H1 (cell line): ENCODE measurements around the gene YTHDC2. TPM values are rescaled to one million over a fixed set of nuclear protein-coding genes. Genes with fewer than 3 reads are reported as not detected.

ENCODE experiments used
- ATF3 ChIP-seq: IDR thresholded peaks from 2 replicates; pipeline ENCODE4 v1.6.1; 2011; ENCODE audit warnings: low read depth, mild to moderate bottlenecking, low read length; ENCODE audit not compliant: insufficient read depth
- CHD7 ChIP-seq: fragments of 300-600 bp; sonication (generic); IDR thresholded peaks from 2 replicates; pipeline ENCODE4 v1.7.1; 2012; ENCODE audit warnings: low read length, moderate library complexity, mild to moderate bottlenecking, inconsistent platforms; ENCODE audit not compliant: insufficient replicate concordance
- CTCF ChIP-seq, 3 experiments: IDR thresholded peaks; 1 replicate in 2 of 3; 2 replicates in 1 of 3; pipeline versions ENCODE4 v1.5.1 to v1.6.1; 2011; ENCODE audit warnings: low read length in 3 of 3, mild to moderate bottlenecking in 3 of 3, inconsistent platforms in 2 of 3, low read depth in 1 of 3, moderate library complexity in 1 of 3; ENCODE audit not compliant: insufficient read depth in 1 of 3; ENCODE audit errors: control extremely low read depth in 1 of 3
- EGR1 ChIP-seq: IDR thresholded peaks from 2 replicates; pipeline ENCODE4 v1.6.1; 2011; ENCODE audit warnings: low read depth, low read length, borderline replicate concordance
- JUN ChIP-seq: IDR thresholded peaks from 2 replicates; pipeline ENCODE4 v1.6.1; 2011; ENCODE audit warnings: low read depth, mild to moderate bottlenecking, improper control_type of control experiment, low read length
- POLR2AphosphoS5 ChIP-seq: IDR thresholded peaks from 2 replicates; pipeline ENCODE4 v1.6.1; 2011; ENCODE audit warnings: low read depth, low read length
- RFX5 ChIP-seq: IDR thresholded peaks from 2 replicates; pipeline ENCODE4 v1.6.1; 2011; ENCODE audit warnings: low read depth, low read length, improper control_type of control experiment, borderline replicate concordance
- TAF1 ChIP-seq: IDR thresholded peaks from 2 replicates; pipeline ENCODE4 v1.6.1; 2011; ENCODE audit warnings: mild to moderate bottlenecking, low read depth, low read length
- TBP ChIP-seq: IDR thresholded peaks from 2 replicates; pipeline ENCODE4 v1.6.1; 2011; ENCODE audit warnings: low read depth, low read length, improper control_type of control experiment
- polyA plus RNA-seq, 7 experiments: library from polyadenylated mRNA; depleted of rRNA in 3 of 7; stranded (reverse) in 5 of 7; unstranded in 2 of 7; fragments of >200 nt in 5 of 7; fragments of 200-250 nt in 2 of 7; gene quantifications; 1 replicate in 5 of 7; 2 replicates in 1 of 7; 4 replicates in 1 of 7; pipeline versions ENCODE4 v1.2.1 to v1.2.3, GENCODE V29; 2011 to 2013; ENCODE audit warnings: missing spikeins in 2 of 7, mixed read lengths in 2 of 7
- total RNA-seq: library from RNA; stranded (reverse); fragmentation: NEBNext Ultra II Directional; extraction: Animal tissue kit (Norgen Biotek cat#: 25700); gene quantifications from 2 replicates; pipeline ENCODE4 v1.2.1, GENCODE V29; 2021

YTHDC2 gene
- total and polyA plus RNA-seq, 2 of the 8 experiments (the other 6 are each of a cell fraction or from before 2014, with no cell fraction given): 4.3 to 20.1 TPM

DNA sequence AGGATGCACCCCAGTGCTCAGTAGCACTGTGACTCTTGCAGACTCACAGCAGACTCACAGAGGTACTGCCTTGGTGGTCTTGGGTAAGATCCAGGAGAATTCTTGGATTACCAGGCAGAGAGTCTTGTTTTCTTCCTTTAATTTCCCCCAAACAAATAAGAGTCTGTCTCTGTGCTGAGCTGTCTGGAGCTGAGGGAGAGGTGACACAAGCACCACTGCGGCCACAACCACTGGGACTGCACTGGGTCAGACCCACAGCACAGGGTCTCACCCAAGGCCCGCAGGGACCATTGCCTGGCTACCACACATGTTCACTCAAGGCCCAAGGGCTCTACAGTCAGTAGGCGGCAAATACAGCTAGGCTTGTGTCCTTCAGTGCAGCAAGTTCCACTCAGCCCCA lies 11.4 kb upstream of the YTHDC2 start (continued):
- no peak for TF ChIP-seq CHD7
- no peak for TF ChIP-seq POLR2AphosphoS5
- no peak for TF ChIP-seq RFX5
- TF ChIP-seq ATF3: no peak
- no peak for TF ChIP-seq EGR1
- TF ChIP-seq TBP: no peak
- TF ChIP-seq CTCF (IDR thresholded peaks at IDR 0.05; ENCODE audit: control extremely low read depth in 1 of 3, insufficient read depth in 1 of 3, low read depth in 1 of 3, low read length in 3 of 3): no peak
- no peak for TF ChIP-seq TAF1
- TF ChIP-seq JUN: no peak
